ENCODE data around the gene CLINT1. TPM values are rescaled to one million over a fixed set of nuclear protein-coding genes. Genes with fewer than 3 reads are reported as not detected.

Gene CLINT1
- total and polyA plus RNA-seq, 2 experiments from 2014 or later: 71.7 to 101 TPM

DNA sequence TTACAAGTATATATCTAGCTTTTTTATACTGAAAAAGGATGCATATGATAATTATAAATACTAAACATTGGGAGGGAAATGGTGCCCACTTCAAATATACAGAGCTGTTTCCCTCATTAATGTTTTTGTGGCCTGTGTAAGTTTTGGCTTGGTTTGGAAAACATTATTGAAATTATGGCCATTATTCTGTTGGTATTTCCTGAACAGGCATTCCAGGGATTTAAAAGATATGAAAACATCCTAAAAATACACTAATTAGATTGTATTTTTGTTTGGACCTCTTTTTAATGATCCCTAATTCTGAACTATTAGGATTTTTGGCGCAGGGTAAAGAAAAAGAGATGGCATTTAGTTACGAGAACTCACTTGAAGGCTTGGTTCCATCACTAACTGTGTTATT is 50.9 kb downstream of the CLINT1 start (continued):
- TF ChIP-seq POLR2AphosphoS5 (IDR thresholded peaks at IDR 0.05; ENCODE audit: low read depth) (no peak), ZNF114 (CRISPR knock-in tag; IDR thresholded peaks at IDR 0.05) (no peak)

DNA sequence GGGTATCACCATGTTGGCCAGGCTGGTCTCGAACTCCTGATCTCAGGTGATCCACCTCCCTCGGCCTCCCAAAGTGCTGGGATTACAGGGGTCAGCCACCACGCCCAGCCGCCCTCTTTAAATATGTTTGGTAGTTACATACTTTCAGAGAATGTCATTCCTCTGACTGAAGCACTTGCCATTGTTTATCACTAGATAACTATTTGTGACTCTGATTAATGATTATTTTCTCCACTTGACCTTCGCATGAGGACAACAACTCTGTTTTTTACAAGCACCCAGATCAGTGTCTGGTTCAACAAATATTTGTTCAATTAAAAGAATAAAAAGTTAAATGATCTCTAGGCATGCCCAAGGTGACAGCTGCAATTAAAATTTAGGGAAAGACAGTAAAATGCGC is 56.2 kb downstream of the CLINT1 start:
- Histone ChIP-seq H3K4me1 (ENCODE audit: insufficient read depth) (no peaks in the 10 kb centered on the region), H3K79me2 (replicated peaks; ENCODE audit: insufficient read depth) (no peaks in the 10 kb centered on the region), H3F3A (replicated peaks; ENCODE audit: low read depth) (no peaks in the 10 kb centered on the region), H4K20me1 (replicated peaks; ENCODE audit: insufficient read depth) (0 out of 2 replicates have a peak, but pooled peaks cover 3% of the 10 kb centered on the region), H3K36me3 (ENCODE audit: insufficient read depth) (peaks cover 18% of the 10 kb centered on the region; the same call in 1 of the 2 replicates), H3K4me2 (no peak overlapping the region), H3K27me3 (ENCODE audit: insufficient read depth) (no peaks in the 10 kb centered on the region), H3K9me2 (ENCODE audit: insufficient read depth) (no peaks in the 10 kb centered on the region), H2AFZ (no peak overlapping the region), H3K27ac (ENCODE audit: low read depth) (no peak overlapping the region), H3K4me3 (no peak overlapping the region)
- ATAC-seq (no peak), DNase-seq (ENCODE audit: low spot score) (no peak)
- Mint-ChIP-seq H3K4me1 (no peaks in the 10 kb centered on the region), H3K36me3 (ENCODE audit: low read depth) (peaks cover 43% of the 10 kb centered on the region), H3K9me3 (no peaks in the 10 kb centered on the region), H3K27ac (no peak overlapping the region), H3K27me3 (ENCODE audit: insufficient read depth, low read depth, poor library complexity) (peaks cover 1% of the 10 kb centered on the region), H3K4me3 (no peak overlapping the region)
- TF ChIP-seq EZH2 (IDR thresholded peaks at IDR 0.05; ENCODE audit: low read depth, unreplicated experiment) (no peak), ZNF114 (CRISPR knock-in tag; IDR thresholded peaks at IDR 0.05) (no peak), JUNB (IDR thresholded peaks at IDR 0.05; ENCODE audit: unreplicated experiment) (no peak), ZNF331 (CRISPR knock-in tag; IDR thresholded peaks at IDR 0.05; ENCODE audit: low read depth) (no peak), NANOG (IDR thresholded peaks at IDR 0.05; ENCODE audit: borderline replicate concordance) (no peak), POLR2AphosphoS5 (IDR thresholded peaks at IDR 0.05; ENCODE audit: low read depth) (no peak), CREB1 (CRISPR knock-in tag; IDR thresholded peaks at IDR 0.05; ENCODE audit: low read depth) (no peak), EZH2phosphoT487 (IDR thresholded peaks at IDR 0.05; ENCODE audit: unreplicated experiment) (no peak), STAT1 (IDR thresholded peaks at IDR 0.05; ENCODE audit: unreplicated experiment) (no peak)
- TF ChIP-seq, protein P1, sequence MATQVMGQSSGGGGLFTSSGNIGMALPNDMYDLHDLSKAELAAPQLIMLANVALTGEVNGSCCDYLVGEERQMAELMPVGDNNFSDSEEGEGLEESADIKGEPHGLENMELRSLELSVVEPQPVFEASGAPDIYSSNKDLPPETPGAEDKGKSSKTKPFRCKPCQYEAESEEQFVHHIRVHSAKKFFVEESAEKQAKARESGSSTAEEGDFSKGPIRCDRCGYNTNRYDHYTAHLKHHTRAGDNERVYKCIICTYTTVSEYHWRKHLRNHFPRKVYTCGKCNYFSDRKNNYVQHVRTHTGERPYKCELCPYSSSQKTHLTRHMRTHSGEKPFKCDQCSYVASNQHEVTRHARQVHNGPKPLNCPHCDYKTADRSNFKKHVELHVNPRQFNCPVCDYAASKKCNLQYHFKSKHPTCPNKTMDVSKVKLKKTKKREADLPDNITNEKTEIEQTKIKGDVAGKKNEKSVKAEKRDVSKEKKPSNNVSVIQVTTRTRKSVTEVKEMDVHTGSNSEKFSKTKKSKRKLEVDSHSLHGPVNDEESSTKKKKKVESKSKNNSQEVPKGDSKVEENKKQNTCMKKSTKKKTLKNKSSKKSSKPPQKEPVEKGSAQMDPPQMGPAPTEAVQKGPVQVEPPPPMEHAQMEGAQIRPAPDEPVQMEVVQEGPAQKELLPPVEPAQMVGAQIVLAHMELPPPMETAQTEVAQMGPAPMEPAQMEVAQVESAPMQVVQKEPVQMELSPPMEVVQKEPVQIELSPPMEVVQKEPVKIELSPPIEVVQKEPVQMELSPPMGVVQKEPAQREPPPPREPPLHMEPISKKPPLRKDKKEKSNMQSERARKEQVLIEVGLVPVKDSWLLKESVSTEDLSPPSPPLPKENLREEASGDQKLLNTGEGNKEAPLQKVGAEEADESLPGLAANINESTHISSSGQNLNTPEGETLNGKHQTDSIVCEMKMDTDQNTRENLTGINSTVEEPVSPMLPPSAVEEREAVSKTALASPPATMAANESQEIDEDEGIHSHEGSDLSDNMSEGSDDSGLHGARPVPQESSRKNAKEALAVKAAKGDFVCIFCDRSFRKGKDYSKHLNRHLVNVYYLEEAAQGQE (IDR thresholded peaks at IDR 0.05; ENCODE audit: unreplicated experiment): no peak
- TF ChIP-seq, protein P2, sequence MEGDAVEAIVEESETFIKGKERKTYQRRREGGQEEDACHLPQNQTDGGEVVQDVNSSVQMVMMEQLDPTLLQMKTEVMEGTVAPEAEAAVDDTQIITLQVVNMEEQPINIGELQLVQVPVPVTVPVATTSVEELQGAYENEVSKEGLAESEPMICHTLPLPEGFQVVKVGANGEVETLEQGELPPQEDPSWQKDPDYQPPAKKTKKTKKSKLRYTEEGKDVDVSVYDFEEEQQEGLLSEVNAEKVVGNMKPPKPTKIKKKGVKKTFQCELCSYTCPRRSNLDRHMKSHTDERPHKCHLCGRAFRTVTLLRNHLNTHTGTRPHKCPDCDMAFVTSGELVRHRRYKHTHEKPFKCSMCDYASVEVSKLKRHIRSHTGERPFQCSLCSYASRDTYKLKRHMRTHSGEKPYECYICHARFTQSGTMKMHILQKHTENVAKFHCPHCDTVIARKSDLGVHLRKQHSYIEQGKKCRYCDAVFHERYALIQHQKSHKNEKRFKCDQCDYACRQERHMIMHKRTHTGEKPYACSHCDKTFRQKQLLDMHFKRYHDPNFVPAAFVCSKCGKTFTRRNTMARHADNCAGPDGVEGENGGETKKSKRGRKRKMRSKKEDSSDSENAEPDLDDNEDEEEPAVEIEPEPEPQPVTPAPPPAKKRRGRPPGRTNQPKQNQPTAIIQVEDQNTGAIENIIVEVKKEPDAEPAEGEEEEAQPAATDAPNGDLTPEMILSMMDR (conservative IDR thresholded peaks at IDR 0.05; ENCODE audit: low read depth in 2 of 2): no peak
- TF ChIP-seq, protein P3, sequence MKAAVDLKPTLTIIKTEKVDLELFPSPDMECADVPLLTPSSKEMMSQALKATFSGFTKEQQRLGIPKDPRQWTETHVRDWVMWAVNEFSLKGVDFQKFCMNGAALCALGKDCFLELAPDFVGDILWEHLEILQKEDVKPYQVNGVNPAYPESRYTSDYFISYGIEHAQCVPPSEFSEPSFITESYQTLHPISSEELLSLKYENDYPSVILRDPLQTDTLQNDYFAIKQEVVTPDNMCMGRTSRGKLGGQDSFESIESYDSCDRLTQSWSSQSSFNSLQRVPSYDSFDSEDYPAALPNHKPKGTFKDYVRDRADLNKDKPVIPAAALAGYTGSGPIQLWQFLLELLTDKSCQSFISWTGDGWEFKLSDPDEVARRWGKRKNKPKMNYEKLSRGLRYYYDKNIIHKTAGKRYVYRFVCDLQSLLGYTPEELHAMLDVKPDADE (IDR thresholded peaks at IDR 0.05): no peak
- TF ChIP-seq, protein P4, sequence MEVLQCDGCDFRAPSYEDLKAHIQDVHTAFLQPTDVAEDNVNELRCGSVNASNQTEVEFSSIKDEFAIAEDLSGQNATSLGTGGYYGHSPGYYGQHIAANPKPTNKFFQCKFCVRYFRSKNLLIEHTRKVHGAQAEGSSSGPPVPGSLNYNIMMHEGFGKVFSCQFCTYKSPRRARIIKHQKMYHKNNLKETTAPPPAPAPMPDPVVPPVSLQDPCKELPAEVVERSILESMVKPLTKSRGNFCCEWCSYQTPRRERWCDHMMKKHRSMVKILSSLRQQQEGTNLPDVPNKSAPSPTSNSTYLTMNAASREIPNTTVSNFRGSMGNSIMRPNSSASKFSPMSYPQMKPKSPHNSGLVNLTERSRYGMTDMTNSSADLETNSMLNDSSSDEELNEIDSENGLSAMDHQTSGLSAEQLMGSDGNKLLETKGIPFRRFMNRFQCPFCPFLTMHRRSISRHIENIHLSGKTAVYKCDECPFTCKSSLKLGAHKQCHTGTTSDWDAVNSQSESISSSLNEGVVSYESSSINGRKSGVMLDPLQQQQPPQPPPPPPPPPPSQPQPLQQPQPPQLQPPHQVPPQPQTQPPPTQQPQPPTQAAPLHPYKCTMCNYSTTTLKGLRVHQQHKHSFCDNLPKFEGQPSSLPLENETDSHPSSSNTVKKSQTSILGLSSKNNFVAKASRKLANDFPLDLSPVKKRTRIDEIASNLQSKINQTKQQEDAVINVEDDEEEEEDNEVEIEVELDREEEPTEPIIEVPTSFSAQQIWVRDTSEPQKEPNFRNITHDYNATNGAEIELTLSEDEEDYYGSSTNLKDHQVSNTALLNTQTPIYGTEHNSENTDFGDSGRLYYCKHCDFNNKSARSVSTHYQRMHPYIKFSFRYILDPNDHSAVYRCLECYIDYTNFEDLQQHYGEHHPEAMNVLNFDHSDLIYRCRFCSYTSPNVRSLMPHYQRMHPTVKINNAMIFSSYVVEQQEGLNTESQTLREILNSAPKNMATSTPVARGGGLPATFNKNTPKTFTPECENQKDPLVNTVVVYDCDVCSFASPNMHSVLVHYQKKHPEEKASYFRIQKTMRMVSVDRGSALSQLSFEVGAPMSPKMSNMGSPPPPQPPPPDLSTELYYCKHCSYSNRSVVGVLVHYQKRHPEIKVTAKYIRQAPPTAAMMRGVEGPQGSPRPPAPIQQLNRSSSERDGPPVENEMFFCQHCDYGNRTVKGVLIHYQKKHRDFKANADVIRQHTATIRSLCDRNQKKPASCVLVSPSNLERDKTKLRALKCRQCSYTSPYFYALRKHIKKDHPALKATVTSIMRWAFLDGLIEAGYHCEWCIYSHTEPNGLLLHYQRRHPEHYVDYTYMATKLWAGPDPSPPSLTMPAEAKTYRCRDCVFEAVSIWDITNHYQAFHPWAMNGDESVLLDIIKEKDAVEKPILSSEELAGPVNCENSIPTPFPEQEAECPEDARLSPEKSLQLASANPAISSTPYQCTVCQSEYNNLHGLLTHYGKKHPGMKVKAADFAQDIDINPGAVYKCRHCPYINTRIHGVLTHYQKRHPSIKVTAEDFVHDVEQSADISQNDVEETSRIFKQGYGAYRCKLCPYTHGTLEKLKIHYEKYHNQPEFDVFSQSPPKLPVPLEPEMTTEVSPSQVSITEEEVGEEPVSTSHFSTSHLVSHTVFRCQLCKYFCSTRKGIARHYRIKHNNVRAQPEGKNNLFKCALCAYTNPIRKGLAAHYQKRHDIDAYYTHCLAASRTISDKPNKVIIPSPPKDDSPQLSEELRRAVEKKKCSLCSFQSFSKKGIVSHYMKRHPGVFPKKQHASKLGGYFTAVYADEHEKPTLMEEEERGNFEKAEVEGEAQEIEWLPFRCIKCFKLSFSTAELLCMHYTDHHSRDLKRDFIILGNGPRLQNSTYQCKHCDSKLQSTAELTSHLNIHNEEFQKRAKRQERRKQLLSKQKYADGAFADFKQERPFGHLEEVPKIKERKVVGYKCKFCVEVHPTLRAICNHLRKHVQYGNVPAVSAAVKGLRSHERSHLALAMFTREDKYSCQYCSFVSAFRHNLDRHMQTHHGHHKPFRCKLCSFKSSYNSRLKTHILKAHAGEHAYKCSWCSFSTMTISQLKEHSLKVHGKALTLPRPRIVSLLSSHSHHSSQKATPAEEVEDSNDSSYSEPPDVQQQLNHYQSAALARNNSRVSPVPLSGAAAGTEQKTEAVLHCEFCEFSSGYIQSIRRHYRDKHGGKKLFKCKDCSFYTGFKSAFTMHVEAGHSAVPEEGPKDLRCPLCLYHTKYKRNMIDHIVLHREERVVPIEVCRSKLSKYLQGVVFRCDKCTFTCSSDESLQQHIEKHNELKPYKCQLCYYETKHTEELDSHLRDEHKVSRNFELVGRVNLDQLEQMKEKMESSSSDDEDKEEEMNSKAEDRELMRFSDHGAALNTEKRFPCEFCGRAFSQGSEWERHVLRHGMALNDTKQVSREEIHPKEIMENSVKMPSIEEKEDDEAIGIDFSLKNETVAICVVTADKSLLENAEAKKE (CRISPR knock-in tag; IDR thresholded peaks at IDR 0.05): no peak
